GM12864 (cell line): Measurements from ENCODE around the gene LRRTM2.

Source experiments
- DNase-seq: peaks from one replicate; pipeline ENCODE4 v3.0.0-alpha.2; 2011; ENCODE audit warnings: low read depth
- H3K4me3 ChIP-seq: 2 replicates; pipeline ENCODE4 v1.5.1; 2011; ENCODE audit warnings: mild to moderate bottlenecking, low read depth, low read length, control low read depth
- CTCF ChIP-seq: IDR thresholded peaks from 2 replicates; pipeline ENCODE4 v1.5.1; 2011; ENCODE audit warnings: low read depth, mild to moderate bottlenecking, moderate library complexity, low read length, control low read depth, inconsistent platforms; ENCODE audit errors: missing control alignments

Gene LRRTM2

GRCh38 chr5:138912093-138912492 lies 37.0 kb upstream of the LRRTM2 start:
- H3K4me3 ChIP-seq: no peak overlapping the region

GRCh38 chr5:138911441-138911840 lies 36.3 kb upstream of the LRRTM2 start:
- no peak overlapping the region for H3K4me3 ChIP-seq
- TF ChIP-seq CTCF: no peak
- DNase-seq: no peak

More at GRCh38 chr5:138912093-138912492, 37.0 kb upstream of the LRRTM2 start:
- TF ChIP-seq CTCF: no peak
- no peak for DNase-seq

- DNase-seq: no peak
Observed at GRCh38 chr5:138910546-138911185, 35.5 kb upstream of the LRRTM2 start.

GRCh38 chr5:138909734-138910133 lies 34.6 kb upstream of the LRRTM2 start:
- no peak for DNase-seq
- TF ChIP-seq CTCF: no peak
- no peak overlapping the region for H3K4me3 ChIP-seq

More at GRCh38 chr5:138910546-138911185, 35.5 kb upstream of the LRRTM2 start:
- TF ChIP-seq CTCF: no peak
- no peak overlapping the region for H3K4me3 ChIP-seq

GRCh38 chr5:138905541-138905940 lies 30.4 kb upstream of the LRRTM2 start:
- no peak overlapping the region for H3K4me3 ChIP-seq
- TF ChIP-seq CTCF: no peak
- no peak for DNase-seq

- no peak overlapping the region for H3K4me3 ChIP-seq
Observed at GRCh38 chr5:138903130-138903775, 28.1 kb upstream of the LRRTM2 start.

More at GRCh38 chr5:138903130-138903775, 28.1 kb upstream of the LRRTM2 start:
- DNase-seq: no peak
- no peak for TF ChIP-seq CTCF
